Mucosa of stomach (tissue), 1 donor: Measurements from ENCODE around the gene SELENOK.
A peak's percentile ranks its signal among the peaks of the same experiment; 100 is the strongest.

Source experiments
- H3K27me3 ChIP-seq: one replicate; pipeline ENCODE4 v1.7.0; 2013; ENCODE audit warnings: mild to moderate bottlenecking, low read length; ENCODE audit not compliant: control insufficient read depth, insufficient read depth
- H3K36me3 ChIP-seq: one replicate; pipeline ENCODE4 v1.7.0; 2013; ENCODE audit warnings: low read length; ENCODE audit not compliant: control insufficient read depth, insufficient read depth
- H3K4me1 ChIP-seq: one replicate; pipeline ENCODE4 v1.7.0; 2013; ENCODE audit warnings: mild to moderate bottlenecking, low read length; ENCODE audit not compliant: control insufficient read depth, insufficient read depth
- H3K4me3 ChIP-seq: one replicate; pipeline ENCODE4 v1.7.0; 2013; ENCODE audit warnings: low read length
- H3K9ac ChIP-seq: one replicate; pipeline ENCODE4 v1.7.0; 2013; ENCODE audit warnings: mild to moderate bottlenecking, low read length, moderate library complexity
- H3K9me3 ChIP-seq: one replicate; pipeline ENCODE4 v1.7.0; 2013; ENCODE audit warnings: mild to moderate bottlenecking, low read length, moderate library complexity; ENCODE audit not compliant: control insufficient read depth
- donor health status: Pancreatic carcinoma.

Gene SELENOK

GRCh38 chr3:53846134-53846850 lies 45.4 kb downstream of the SELENOK start, which contains the start of the genes CHDH and IL17RB:
Gene CHDH, minus strand, starts transcription at chr3:53846419. Its CDS starts 22,411 bp downstream, at chr3:53824008.
Gene IL17RB, plus strand, starts transcription at chr3:53846568. Its CDS starts 21 bp downstream, at chr3:53846589.
- Histone ChIP-seq H3K27me3 (peaks cover 6% of the 10 kb centered on the region), H3K9me3 (no peaks in the 10 kb centered on the region), H3K4me1 (peaks cover 47% of the 10 kb centered on the region), H3K36me3 (no peaks in the 10 kb centered on the region), H3K4me3 (peak within 1 kb of the TSS; percentile 61), H3K9ac (peak within 1 kb of the TSS; percentile 91)

- Histone ChIP-seq H3K4me1 (peaks cover 52% of the 10 kb centered on the region), H3K4me3 (peak overlapping the region; percentile 61), H3K36me3 (no peaks in the 10 kb centered on the region), H3K9me3 (no peaks in the 10 kb centered on the region), H3K9ac (peak overlapping the region; percentile 91), H3K27me3 (peaks cover 6% of the 10 kb centered on the region)
These were observed 45.9 kb downstream of the SELENOK start for GRCh38 chr3:53845881-53846133.

- H3K4me1 ChIP-seq, result peaks cover 52% of the 10 kb centered on the region
- no peaks in the 10 kb centered on the region for H3K36me3 ChIP-seq
- H3K9me3 ChIP-seq, result no peaks in the 10 kb centered on the region
- H3K27me3 ChIP-seq, result peaks cover 6% of the 10 kb centered on the region
- peak overlapping the region; percentile 61 for H3K4me3 ChIP-seq
- H3K9ac ChIP-seq, result peak overlapping the region; percentile 91
These were observed 46.4 kb downstream of the SELENOK start for GRCh38 chr3:53845103-53845880.

- Histone ChIP-seq H3K4me1 (peaks cover 52% of the 10 kb centered on the region), H3K4me3 (peak overlapping the region; percentile 61), H3K9ac (peak overlapping the region; percentile 91)
These were observed 47.2 kb downstream of the SELENOK start for GRCh38 chr3:53844262-53845102.

GRCh38 chr3:53843195-53844177 lies 48.2 kb downstream of the SELENOK start:
- Histone ChIP-seq H3K9me3 (no peaks in the 10 kb centered on the region), H3K36me3 (no peaks in the 10 kb centered on the region), H3K4me1 (peaks cover 52% of the 10 kb centered on the region), H3K9ac (peak overlapping the region; percentile 91), H3K27me3 (peaks cover 6% of the 10 kb centered on the region), H3K4me3 (peak overlapping the region; percentile 61)

More at GRCh38 chr3:53844262-53845102, 47.2 kb downstream of the SELENOK start:
- H3K27me3 ChIP-seq, result peaks cover 6% of the 10 kb centered on the region
- no peaks in the 10 kb centered on the region for H3K36me3 ChIP-seq
- H3K9me3 ChIP-seq, result no peaks in the 10 kb centered on the region

- Histone ChIP-seq H3K4me3 (no peak overlapping the region), H3K27me3 (peaks cover 6% of the 10 kb centered on the region), H3K9me3 (no peaks in the 10 kb centered on the region), H3K36me3 (no peaks in the 10 kb centered on the region), H3K9ac (no peak overlapping the region), H3K4me1 (peaks cover 52% of the 10 kb centered on the region)
These were observed 49.0 kb downstream of the SELENOK start for GRCh38 chr3:53842436-53843194.

GRCh38 chr3:53841296-53841695 lies 50.4 kb downstream of the SELENOK start:
- H3K4me1 ChIP-seq, result peaks cover 44% of the 10 kb centered on the region
- H3K27me3 ChIP-seq, result no peaks in the 10 kb centered on the region
- H3K4me3 ChIP-seq, result no peak overlapping the region
- no peaks in the 10 kb centered on the region for H3K36me3 ChIP-seq
- H3K9me3 ChIP-seq, result no peaks in the 10 kb centered on the region
- H3K9ac ChIP-seq, result peak overlapping the region; percentile 23

GRCh38 chr3:53837331-53837730 lies 54.3 kb downstream of the SELENOK start:
- Histone ChIP-seq H3K9ac (no peak overlapping the region), H3K9me3 (no peaks in the 10 kb centered on the region), H3K4me3 (no peak overlapping the region), H3K4me1 (peaks cover 11% of the 10 kb centered on the region), H3K36me3 (no peaks in the 10 kb centered on the region), H3K27me3 (no peaks in the 10 kb centered on the region)

- H3K36me3 ChIP-seq, result no peaks in the 10 kb centered on the region
- no peak overlapping the region for H3K9ac ChIP-seq
- H3K4me1 ChIP-seq, result peaks cover 4% of the 10 kb centered on the region
- H3K27me3 ChIP-seq, result no peaks in the 10 kb centered on the region
- no peak overlapping the region for H3K4me3 ChIP-seq
- H3K9me3 ChIP-seq, result no peaks in the 10 kb centered on the region
These were observed 55.4 kb downstream of the SELENOK start for GRCh38 chr3:53836084-53836872.

GRCh38 chr3:53835257-53835656 lies 56.4 kb downstream of the SELENOK start:
- Histone ChIP-seq H3K9me3 (no peaks in the 10 kb centered on the region), H3K4me3 (no peak overlapping the region), H3K4me1 (no peaks in the 10 kb centered on the region), H3K36me3 (no peaks in the 10 kb centered on the region), H3K27me3 (no peaks in the 10 kb centered on the region), H3K9ac (no peak overlapping the region)
